ENCODE results near the gene METRNL.

Gene METRNL

GRCh38 chr17:83107656-83108048, 28.2 kb downstream of the METRNL start:
- Histone ChIP-seq H3K27me3 (ENCODE audit: insufficient read depth, low read length) (no peaks in the 10 kb centered on the region), H3K4me1 (ENCODE audit: insufficient read depth, low read length, severe bottlenecking) (no peaks in the 10 kb centered on the region), H4K20me1 (ENCODE audit: insufficient read depth, low read length) (no peaks in the 10 kb centered on the region), H3K36me3 (ENCODE audit: insufficient read depth, low read length) (no peaks in the 10 kb centered on the region), H3K9me3 (ENCODE audit: low read length) (no peaks in the 10 kb centered on the region), H3K79me2 (ENCODE audit: insufficient read depth, low read length) (no peaks in the 10 kb centered on the region), H3K27ac (ENCODE audit: low read depth, low read length, poor library complexity, severe bottlenecking) (no peak overlapping the region), H3K9ac (ENCODE audit: low read length) (no peak overlapping the region), H3F3A (ENCODE audit: insufficient read depth, low read length) (0 out of 2 replicates have a peak, but pooled peaks cover 5% of the 10 kb centered on the region), H3K4me3 (ENCODE audit: low read depth, low read length, poor library complexity, severe bottlenecking) (no peak overlapping the region), H3K9me2 (ENCODE audit: low read depth, low read length) (no peaks in the 10 kb centered on the region), H3K4me2 (ENCODE audit: low read length) (no peak overlapping the region), H2AFZ (ENCODE audit: low read length) (no peak overlapping the region)
- no peak for TF ChIP-seq EZH2 (IDR thresholded peaks at IDR 0.05; ENCODE audit: borderline replicate concordance, low read length)
- no peak for TF ChIP-seq CTCF (IDR thresholded peaks at IDR 0.05; ENCODE audit: low read length)

- no peak for TF ChIP-seq CTCF (IDR thresholded peaks at IDR 0.05; ENCODE audit: low read length)
- no peak for TF ChIP-seq EZH2 (IDR thresholded peaks at IDR 0.05; ENCODE audit: borderline replicate concordance, low read length)
- Histone ChIP-seq H3K4me1 (ENCODE audit: insufficient read depth, low read length, severe bottlenecking) (no peaks in the 10 kb centered on the region), H4K20me1 (ENCODE audit: insufficient read depth, low read length) (no peaks in the 10 kb centered on the region)
These were observed 29.3 kb downstream of the METRNL start for GRCh38 chr17:83108709-83109108.

GRCh38 chr17:83109386-83109785, 30.0 kb downstream of the METRNL start:
- H3K36me3 ChIP-seq (ENCODE audit: insufficient read depth, low read length), result no peaks in the 10 kb centered on the region
- 0 out of 2 replicates have a peak, but pooled peaks cover 5% of the 10 kb centered on the region for H3F3A ChIP-seq (ENCODE audit: insufficient read depth, low read length)
- no peaks in the 10 kb centered on the region for H4K20me1 ChIP-seq (ENCODE audit: insufficient read depth, low read length)
- H3K79me2 ChIP-seq (ENCODE audit: insufficient read depth, low read length), result no peaks in the 10 kb centered on the region
- no peaks in the 10 kb centered on the region for H3K9me2 ChIP-seq (ENCODE audit: low read depth, low read length)
- TF ChIP-seq CTCF (IDR thresholded peaks at IDR 0.05; ENCODE audit: low read length) (no peak), EZH2 (IDR thresholded peaks at IDR 0.05; ENCODE audit: borderline replicate concordance, low read length) (no peak)
- H3K27me3 ChIP-seq (ENCODE audit: insufficient read depth, low read length), result no peaks in the 10 kb centered on the region
- no peak overlapping the region for H2AFZ ChIP-seq (ENCODE audit: low read length)
- no peaks in the 10 kb centered on the region for H3K9me3 ChIP-seq (ENCODE audit: low read length)
- no peak overlapping the region for H3K4me3 ChIP-seq (ENCODE audit: low read depth, low read length, poor library complexity, severe bottlenecking)
- no peak overlapping the region for H3K4me2 ChIP-seq (ENCODE audit: low read length)
- no peak overlapping the region for H3K9ac ChIP-seq (ENCODE audit: low read length)
- H3K27ac ChIP-seq (ENCODE audit: low read depth, low read length, poor library complexity, severe bottlenecking), result no peak overlapping the region
- H3K4me1 ChIP-seq (ENCODE audit: insufficient read depth, low read length, severe bottlenecking), result no peaks in the 10 kb centered on the region

More at GRCh38 chr17:83108709-83109108, 29.3 kb downstream of the METRNL start:
- Histone ChIP-seq H3K9ac (ENCODE audit: low read length) (no peak overlapping the region), H2AFZ (ENCODE audit: low read length) (no peak overlapping the region), H3K4me2 (ENCODE audit: low read length) (no peak overlapping the region), H3K9me2 (ENCODE audit: low read depth, low read length) (no peaks in the 10 kb centered on the region), H3F3A (ENCODE audit: insufficient read depth, low read length) (0 out of 2 replicates have a peak, but pooled peaks cover 5% of the 10 kb centered on the region), H3K27me3 (ENCODE audit: insufficient read depth, low read length) (no peaks in the 10 kb centered on the region), H3K36me3 (ENCODE audit: insufficient read depth, low read length) (no peaks in the 10 kb centered on the region), H3K27ac (ENCODE audit: low read depth, low read length, poor library complexity, severe bottlenecking) (no peak overlapping the region), H3K79me2 (ENCODE audit: insufficient read depth, low read length) (no peaks in the 10 kb centered on the region), H3K4me3 (ENCODE audit: low read depth, low read length, poor library complexity, severe bottlenecking) (no peak overlapping the region), H3K9me3 (ENCODE audit: low read length) (no peaks in the 10 kb centered on the region)

Data from OCI-LY1 (cell line).